ENCODE measurements around the gene EGFLAM.

The EGFLAM gene

GRCh38 chr5:38453506-38453905, 195.1 kb downstream of the EGFLAM start:
- TF ChIP-seq POLR2A (IDR thresholded peaks at IDR 0.05; ENCODE audit: low read depth, low read length): no peak
- DNase-seq (ENCODE audit: insufficient read length, low spot score): no peak
- no peak for FAIRE-seq

- FAIRE-seq (no peak), DNase-seq (ENCODE audit: insufficient read length, low spot score) (no peak)
- TF ChIP-seq POLR2A (IDR thresholded peaks at IDR 0.05; ENCODE audit: low read depth, low read length): no peak
These were observed 195.6 kb downstream of the EGFLAM start for GRCh38 chr5:38453921-38454320.

- TF ChIP-seq POLR2A (IDR thresholded peaks at IDR 0.05; ENCODE audit: low read depth, low read length): no peak
- no peak for DNase-seq (ENCODE audit: insufficient read length, low spot score)
- no peak for FAIRE-seq
These were observed 197.5 kb downstream of the EGFLAM start for GRCh38 chr5:38455796-38456330.

GRCh38 chr5:38456657-38457399, 198.5 kb downstream of the EGFLAM start:
- FAIRE-seq (no peak), DNase-seq (ENCODE audit: insufficient read length, low spot score) (no peak)
- TF ChIP-seq POLR2A (IDR thresholded peaks at IDR 0.05; ENCODE audit: low read depth, low read length): no peak

- DNase-seq (ENCODE audit: insufficient read length, low spot score) (no peak), FAIRE-seq (no peak)
- TF ChIP-seq POLR2A (IDR thresholded peaks at IDR 0.05; ENCODE audit: low read depth, low read length): no peak
These were observed 199.8 kb downstream of the EGFLAM start for GRCh38 chr5:38458174-38458573.

- no peak for TF ChIP-seq POLR2A (IDR thresholded peaks at IDR 0.05; ENCODE audit: low read depth, low read length)
- DNase-seq (ENCODE audit: insufficient read length, low spot score) (no peak), FAIRE-seq (no peak)
These were observed 204.7 kb downstream of the EGFLAM start for GRCh38 chr5:38462976-38463633.

- TF ChIP-seq POLR2A (IDR thresholded peaks at IDR 0.05; ENCODE audit: low read depth, low read length): no peak
- FAIRE-seq: peak; percentile 87
- peak; percentile 67 for DNase-seq (ENCODE audit: insufficient read length, low spot score)
These were observed 205.5 kb downstream of the EGFLAM start for GRCh38 chr5:38463634-38464521.

GRCh38 chr5:38465061-38465460, 206.7 kb downstream of the EGFLAM start:
- TF ChIP-seq POLR2A (IDR thresholded peaks at IDR 0.05; ENCODE audit: low read depth, low read length): no peak
- DNase-seq (ENCODE audit: insufficient read length, low spot score): no peak
- FAIRE-seq: no peak

GRCh38 chr5:38465702-38466423, 207.5 kb downstream of the EGFLAM start:
- DNase-seq (ENCODE audit: insufficient read length, low spot score): no peak
- TF ChIP-seq POLR2A (IDR thresholded peaks at IDR 0.05; ENCODE audit: low read depth, low read length): no peak
- no peak for FAIRE-seq

- TF ChIP-seq POLR2A (IDR thresholded peaks at IDR 0.05; ENCODE audit: low read depth, low read length): no peak
- FAIRE-seq (no peak), DNase-seq (ENCODE audit: insufficient read length, low spot score) (peak; percentile 47)
These were observed 208.2 kb downstream of the EGFLAM start for GRCh38 chr5:38466424-38467189.

GRCh38 chr5:38467353-38468040, 209.1 kb downstream of the EGFLAM start:
- no peak for TF ChIP-seq POLR2A (IDR thresholded peaks at IDR 0.05; ENCODE audit: low read depth, low read length)
- DNase-seq (ENCODE audit: insufficient read length, low spot score) (peak; percentile 29), FAIRE-seq (no peak)

GRCh38 chr5:38468202-38468673, 209.9 kb downstream of the EGFLAM start:
- peak; percentile 94 for DNase-seq (ENCODE audit: insufficient read length, low spot score)
- FAIRE-seq: peak; percentile 91
- no peak for TF ChIP-seq POLR2A (IDR thresholded peaks at IDR 0.05; ENCODE audit: low read depth, low read length)
